HCT116 (cell line): ENCODE data around the gene PGC. TPM values are rescaled to one million over a fixed set of nuclear protein-coding genes. Genes with fewer than 3 reads are reported as not detected.

ENCODE experiments used
- ATAC-seq: fragments of 200-7000 bp; cut with Tn5 transposase; 2 replicates; pipeline ENCODE4 v1.9.1; 2020; ENCODE audit warnings: mild to moderate bottlenecking, moderate library complexity
- BruUV-seq: library from RNA; stranded (reverse); fragments of 400-500 nt; replicated peaks from 2 replicates; lab custom pipeline; 2021; lab: Mats Ljungman, UMichigan
- CTCF ChIA-PET: fragments of 300-600 bp; sonication (Branson Sonifier 250); formaldehyde crosslinking; loops from one replicate; lab custom pipeline; 2021; ENCODE audit warnings: antibody characterized with exemption; lab: Charles Lee
- POLR2A ChIA-PET: fragments of 300-600, 350-600 bp; sonication (Branson Sonifier 250); formaldehyde crosslinking; loops from one replicate; lab custom pipeline; 2021; ENCODE audit warnings: antibody characterized with exemption; lab: Charles Lee
- RAD21 ChIA-PET, 2 experiments: fragments of 300-600 bp; sonication (Branson Sonifier 250); formaldehyde crosslinking; loops; one replicate each; lab custom pipeline; 2023; ENCODE audit warnings: low total read pairs in 2 of 2; ENCODE audit not compliant: uncharacterized antibody in 2 of 2, unreplicated experiment in 2 of 2, low non-redundant PET in 1 of 2; lab: Charles Lee
- DNase-seq: peaks from one replicate; pipeline ENCODE4 v3.0.0-alpha.2; 2010; ENCODE audit warnings: low read depth, low spot score
- H2AFZ ChIP-seq: fragments of 200-600 bp; shearing (Covaris generic), sonication (generic); 2 replicates; pipeline ENCODE4 v1.6.1; 2017; ENCODE audit warnings: low read depth, mixed run types, mixed read lengths, antibody characterized with exemption, low read length; ENCODE audit not compliant: poor library complexity, severe bottlenecking
- H3K27ac ChIP-seq: 2 replicates; pipeline ENCODE4 v1.5.1; 2012; ENCODE audit warnings: low read depth, low read length
- H3K27me3 ChIP-seq: fragments of 200-600 bp; sonication (generic); 2 replicates; pipeline ENCODE4 v1.6.1; 2016; ENCODE audit warnings: mixed run types, low read length, mixed read lengths; ENCODE audit not compliant: insufficient read depth
- H3K36me3 ChIP-seq, 2 experiments: fragments of 200-500 bp in 1 of 2; fragments of 200-600 bp in 1 of 2; sonication (Bioruptor generic) in 1 of 2; sonication (generic) in 1 of 2; 2 replicates each; pipeline versions ENCODE4 v1.5.1 to v1.6.1; 2014 to 2016; ENCODE audit warnings: low read length in 2 of 2, inconsistent platforms in 1 of 2, mixed read lengths in 1 of 2, mixed run types in 1 of 2; ENCODE audit not compliant: insufficient read depth in 2 of 2, control insufficient read depth in 1 of 2
- H3K4me1 ChIP-seq, 2 experiments: fragments of 200-600 bp in 1 of 2; sonication (generic) in 1 of 2; 2 replicates each; pipeline versions ENCODE4 v1.5.1 to v1.6.1; 2012 to 2017; ENCODE audit warnings: low read length in 2 of 2, inconsistent platforms in 1 of 2, mild to moderate bottlenecking in 1 of 2, mixed read lengths in 1 of 2, mixed run types in 1 of 2, moderate library complexity in 1 of 2; ENCODE audit not compliant: insufficient read depth in 2 of 2, control insufficient read depth in 1 of 2
- H3K4me2 ChIP-seq: fragments of 200-600 bp; sonication (generic); 2 replicates; pipeline ENCODE4 v1.6.1; 2017; ENCODE audit warnings: mixed run types, low read length, mixed read lengths
- H3K4me3 ChIP-seq, 2 experiments: fragments of 200-600 bp in 1 of 2; sonication (generic) in 1 of 2; replicated peaks in 1 of 2; 2 replicates each; pipeline ENCODE4 v1.5.1; 2011 to 2016; ENCODE audit warnings: low read length in 2 of 2, control low read depth in 1 of 2, low read depth in 1 of 2, mild to moderate bottlenecking in 1 of 2, mixed read lengths in 1 of 2, mixed run types in 1 of 2
- H3K79me2 ChIP-seq: fragments of 200-600 bp; sonication (generic); 2 replicates; pipeline ENCODE4 v1.6.1; 2017; ENCODE audit warnings: mild to moderate bottlenecking, mixed run types, low read length, moderate library complexity, mixed read lengths; ENCODE audit not compliant: insufficient read depth
- H3K9ac ChIP-seq: fragments of 200-600 bp; sonication (generic); 2 replicates; pipeline ENCODE4 v1.6.1; 2016; ENCODE audit warnings: low read length, mixed read lengths
- H3K9me2 ChIP-seq: fragments of 200-600 bp; sonication (generic), shearing (Covaris generic); 2 replicates; pipeline ENCODE4 v1.6.1; 2017; ENCODE audit warnings: mixed run types, mild to moderate bottlenecking, moderate library complexity; ENCODE audit not compliant: insufficient read depth
- H3K9me3 ChIP-seq, 2 experiments: fragments of 200-500 bp in 1 of 2; fragments of 200-600 bp in 1 of 2; sonication (Bioruptor generic) in 1 of 2; sonication (generic) in 1 of 2; 2 replicates each; pipeline ENCODE4 v1.6.1; 2014 to 2017; ENCODE audit warnings: low read length in 2 of 2, mixed read lengths in 2 of 2, inconsistent platforms in 1 of 2, low read depth in 1 of 2, mild to moderate bottlenecking in 1 of 2, mixed run types in 1 of 2, moderate library complexity in 1 of 2; ENCODE audit not compliant: control insufficient read depth in 1 of 2, insufficient read depth in 1 of 2
- H4K20me1 ChIP-seq: fragments of 200-600 bp; sonication (generic), shearing (Covaris generic); 2 replicates; pipeline ENCODE4 v1.6.1; 2017; ENCODE audit warnings: mixed run types, mild to moderate bottlenecking, moderate library complexity; ENCODE audit not compliant: insufficient read depth
- ATF3 ChIP-seq: IDR thresholded peaks from 2 replicates; pipeline ENCODE4 v1.6.1; 2012
- CEBPB ChIP-seq: IDR thresholded peaks from 2 replicates; pipeline ENCODE4 v1.6.1; 2012; ENCODE audit warnings: low read depth
- EZH2phosphoT487 ChIP-seq: fragments of 200-600 bp; IDR thresholded peaks from 2 replicates; pipeline ENCODE4 v1.6.1; 2018; ENCODE audit warnings: antibody characterized with exemption, borderline replicate concordance
- POLR2A ChIP-seq: IDR thresholded peaks from 2 replicates; pipeline ENCODE4 v1.7.0; 2011; ENCODE audit warnings: borderline replicate concordance; ENCODE audit not compliant: insufficient read depth, insufficient read length; ENCODE audit errors: extremely low read depth
- SIN3A ChIP-seq: IDR thresholded peaks from 2 replicates; pipeline ENCODE4 v1.6.1; 2012; ENCODE audit warnings: low read depth
- SP1 ChIP-seq: IDR thresholded peaks from 2 replicates; pipeline ENCODE4 v1.6.1; 2012; ENCODE audit warnings: low read depth
- SRF ChIP-seq: IDR thresholded peaks from 2 replicates; pipeline ENCODE4 v1.6.1; 2012; ENCODE audit warnings: low read depth
- TCF7L2 ChIP-seq: IDR thresholded peaks from 2 replicates; pipeline ENCODE4 v1.7.0; 2011; ENCODE audit warnings: borderline replicate concordance, inconsistent platforms; ENCODE audit not compliant: insufficient read depth, insufficient read length; ENCODE audit errors: extremely low read depth
- ZBTB33 ChIP-seq: IDR thresholded peaks from 2 replicates; pipeline ENCODE4 v1.6.1; 2011; ENCODE audit warnings: mild to moderate bottlenecking, low read length, moderate library complexity; ENCODE audit not compliant: insufficient replicate concordance; ENCODE audit errors: extremely low read depth
- intact Hi-C: fragments of 100-400 bp; cut with micrococcal nuclease; formaldehyde crosslinking; loops from 2 replicates; pipeline ENCODE4 v1.10.0; 2022
- total RNA-seq: library from RNA; stranded (reverse); gene quantifications from one replicate; pipeline ENCODE4 v1.2.1, GENCODE V29; 2021; ENCODE audit not compliant: unreplicated experiment

PGC gene
- total RNA-seq, 1 experiment from 2014 or later, result 1.2 TPM

GRCh38 chr6:41732591-41733359, 14.4 kb downstream of the PGC start:
- Histone ChIP-seq H3K9me3 (no peaks in the 10 kb centered on the region), H3K9ac (no peak overlapping the region), H3K4me1 (peaks cover 13 to 26% of the 10 kb centered on the region in 2 experiments), H4K20me1 (no peaks in the 10 kb centered on the region), H3K9me2 (no peaks in the 10 kb centered on the region), H3K27me3 (no peaks in the 10 kb centered on the region), H3K36me3 (no peaks in the 10 kb centered on the region), H3K79me2 (no peaks in the 10 kb centered on the region), H3K4me2 (peak overlapping the region; percentile 98), H2AFZ (no peak overlapping the region), H3K27ac (peak overlapping the region; percentile 75; the same call in 1 of the 2 replicates), H3K4me3 (no peak overlapping the region)
- TF ChIP-seq ATF3, result no peak
- TF ChIP-seq TCF7L2, result no peak
- no peak for TF ChIP-seq SP1
- no peak for TF ChIP-seq CEBPB
- TF ChIP-seq ZBTB33, result no peak
- TF ChIP-seq SRF, result no peak
- no peak for TF ChIP-seq EZH2phosphoT487
- no peak for TF ChIP-seq SIN3A
- TF ChIP-seq POLR2A, result no peak
- ChIA-PET POLR2A (no interaction called here), CTCF (interaction anchor here (2.7 kb wide), 1 partner anchor 54 kb away, joined by 19 read pairs; the partner anchor contains the start of gene TOMM6), RAD21 (no interaction called here)
- intact Hi-C loops, result no loop called here
- DNase-seq (no peak), ATAC-seq (no peak)
- BruUV-seq, result no TSS peak
